Measurements from ENCODE around the gene TEDDM1. TPM values are rescaled to one million over a fixed set of nuclear protein-coding genes. Genes with fewer than 3 reads are reported as not detected.

The TEDDM1 gene
- total RNA-seq, 1 experiment from 2014 or later = not detected

GRCh38 chr1:182368903-182369302, 31.6 kb downstream of the TEDDM1 start (continued):
- TF ChIP-seq, protein P1, sequence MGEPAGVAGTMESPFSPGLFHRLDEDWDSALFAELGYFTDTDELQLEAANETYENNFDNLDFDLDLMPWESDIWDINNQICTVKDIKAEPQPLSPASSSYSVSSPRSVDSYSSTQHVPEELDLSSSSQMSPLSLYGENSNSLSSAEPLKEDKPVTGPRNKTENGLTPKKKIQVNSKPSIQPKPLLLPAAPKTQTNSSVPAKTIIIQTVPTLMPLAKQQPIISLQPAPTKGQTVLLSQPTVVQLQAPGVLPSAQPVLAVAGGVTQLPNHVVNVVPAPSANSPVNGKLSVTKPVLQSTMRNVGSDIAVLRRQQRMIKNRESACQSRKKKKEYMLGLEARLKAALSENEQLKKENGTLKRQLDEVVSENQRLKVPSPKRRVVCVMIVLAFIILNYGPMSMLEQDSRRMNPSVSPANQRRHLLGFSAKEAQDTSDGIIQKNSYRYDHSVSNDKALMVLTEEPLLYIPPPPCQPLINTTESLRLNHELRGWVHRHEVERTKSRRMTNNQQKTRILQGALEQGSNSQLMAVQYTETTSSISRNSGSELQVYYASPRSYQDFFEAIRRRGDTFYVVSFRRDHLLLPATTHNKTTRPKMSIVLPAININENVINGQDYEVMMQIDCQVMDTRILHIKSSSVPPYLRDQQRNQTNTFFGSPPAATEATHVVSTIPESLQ (CRISPR knock-in tag; IDR thresholded peaks at IDR 0.05) = no peak
- TF ChIP-seq, protein P2, sequence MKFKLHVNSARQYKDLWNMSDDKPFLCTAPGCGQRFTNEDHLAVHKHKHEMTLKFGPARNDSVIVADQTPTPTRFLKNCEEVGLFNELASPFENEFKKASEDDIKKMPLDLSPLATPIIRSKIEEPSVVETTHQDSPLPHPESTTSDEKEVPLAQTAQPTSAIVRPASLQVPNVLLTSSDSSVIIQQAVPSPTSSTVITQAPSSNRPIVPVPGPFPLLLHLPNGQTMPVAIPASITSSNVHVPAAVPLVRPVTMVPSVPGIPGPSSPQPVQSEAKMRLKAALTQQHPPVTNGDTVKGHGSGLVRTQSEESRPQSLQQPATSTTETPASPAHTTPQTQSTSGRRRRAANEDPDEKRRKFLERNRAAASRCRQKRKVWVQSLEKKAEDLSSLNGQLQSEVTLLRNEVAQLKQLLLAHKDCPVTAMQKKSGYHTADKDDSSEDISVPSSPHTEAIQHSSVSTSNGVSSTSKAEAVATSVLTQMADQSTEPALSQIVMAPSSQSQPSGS (CRISPR knock-in tag; IDR thresholded peaks at IDR 0.05; ENCODE audit: borderline replicate concordance, low read depth) = no peak
- no peak for TF ChIP-seq ZNF532 (CRISPR knock-in tag; IDR thresholded peaks at IDR 0.05; ENCODE audit: borderline replicate concordance)

- ChIA-PET POLR2A (no interaction called here), CTCF (interaction anchor here (1.0 kb wide), 1 partner anchor 225 kb away, joined by 3 read pairs; no protein-coding TSS in a partner anchor)
- TF ChIP-seq NFE2L1 (CRISPR knock-in tag; IDR thresholded peaks at IDR 0.05) (no peak), ATF1 (CRISPR knock-in tag; IDR thresholded peaks at IDR 0.05) (no peak), RORB (CRISPR knock-in tag; IDR thresholded peaks at IDR 0.05) (no peak), ETV6 (CRISPR knock-in tag; IDR thresholded peaks at IDR 0.05) (no peak), ZNF416 (CRISPR knock-in tag; IDR thresholded peaks at IDR 0.05) (no peak), CREM (CRISPR knock-in tag; IDR thresholded peaks at IDR 0.05) (no peak), NR3C1 (CRISPR knock-in tag; conservative IDR thresholded peaks at IDR 0.05; ENCODE audit: low read depth) (no peak), OVOL2 (CRISPR knock-in tag; IDR thresholded peaks at IDR 0.05; ENCODE audit: borderline replicate concordance) (no peak), SMAD3 (CRISPR knock-in tag; IDR thresholded peaks at IDR 0.05; ENCODE audit: borderline replicate concordance) (no peak), ESRRA (CRISPR knock-in tag; IDR thresholded peaks at IDR 0.05; ENCODE audit: borderline replicate concordance) (no peak), HMGXB4 (CRISPR knock-in tag; IDR thresholded peaks at IDR 0.05) (no peak), KAT7 (CRISPR knock-in tag; IDR thresholded peaks at IDR 0.05; ENCODE audit: borderline replicate concordance) (no peak)
- TF ChIP-seq, protein P3, sequence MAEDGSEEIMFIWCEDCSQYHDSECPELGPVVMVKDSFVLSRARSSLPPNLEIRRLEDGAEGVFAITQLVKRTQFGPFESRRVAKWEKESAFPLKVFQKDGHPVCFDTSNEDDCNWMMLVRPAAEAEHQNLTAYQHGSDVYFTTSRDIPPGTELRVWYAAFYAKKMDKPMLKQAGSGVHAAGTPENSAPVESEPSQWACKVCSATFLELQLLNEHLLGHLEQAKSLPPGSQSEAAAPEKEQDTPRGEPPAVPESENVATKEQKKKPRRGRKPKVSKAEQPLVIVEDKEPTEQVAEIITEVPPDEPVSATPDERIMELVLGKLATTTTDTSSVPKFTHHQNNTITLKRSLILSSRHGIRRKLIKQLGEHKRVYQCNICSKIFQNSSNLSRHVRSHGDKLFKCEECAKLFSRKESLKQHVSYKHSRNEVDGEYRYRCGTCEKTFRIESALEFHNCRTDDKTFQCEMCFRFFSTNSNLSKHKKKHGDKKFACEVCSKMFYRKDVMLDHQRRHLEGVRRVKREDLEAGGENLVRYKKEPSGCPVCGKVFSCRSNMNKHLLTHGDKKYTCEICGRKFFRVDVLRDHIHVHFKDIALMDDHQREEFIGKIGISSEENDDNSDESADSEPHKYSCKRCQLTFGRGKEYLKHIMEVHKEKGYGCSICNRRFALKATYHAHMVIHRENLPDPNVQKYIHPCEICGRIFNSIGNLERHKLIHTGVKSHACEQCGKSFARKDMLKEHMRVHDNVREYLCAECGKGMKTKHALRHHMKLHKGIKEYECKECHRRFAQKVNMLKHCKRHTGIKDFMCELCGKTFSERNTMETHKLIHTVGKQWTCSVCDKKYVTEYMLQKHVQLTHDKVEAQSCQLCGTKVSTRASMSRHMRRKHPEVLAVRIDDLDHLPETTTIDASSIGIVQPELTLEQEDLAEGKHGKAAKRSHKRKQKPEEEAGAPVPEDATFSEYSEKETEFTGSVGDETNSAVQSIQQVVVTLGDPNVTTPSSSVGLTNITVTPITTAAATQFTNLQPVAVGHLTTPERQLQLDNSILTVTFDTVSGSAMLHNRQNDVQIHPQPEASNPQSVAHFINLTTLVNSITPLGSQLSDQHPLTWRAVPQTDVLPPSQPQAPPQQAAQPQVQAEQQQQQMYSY (CRISPR knock-in tag; IDR thresholded peaks at IDR 0.05) = no peak
- TF ChIP-seq, protein P4, sequence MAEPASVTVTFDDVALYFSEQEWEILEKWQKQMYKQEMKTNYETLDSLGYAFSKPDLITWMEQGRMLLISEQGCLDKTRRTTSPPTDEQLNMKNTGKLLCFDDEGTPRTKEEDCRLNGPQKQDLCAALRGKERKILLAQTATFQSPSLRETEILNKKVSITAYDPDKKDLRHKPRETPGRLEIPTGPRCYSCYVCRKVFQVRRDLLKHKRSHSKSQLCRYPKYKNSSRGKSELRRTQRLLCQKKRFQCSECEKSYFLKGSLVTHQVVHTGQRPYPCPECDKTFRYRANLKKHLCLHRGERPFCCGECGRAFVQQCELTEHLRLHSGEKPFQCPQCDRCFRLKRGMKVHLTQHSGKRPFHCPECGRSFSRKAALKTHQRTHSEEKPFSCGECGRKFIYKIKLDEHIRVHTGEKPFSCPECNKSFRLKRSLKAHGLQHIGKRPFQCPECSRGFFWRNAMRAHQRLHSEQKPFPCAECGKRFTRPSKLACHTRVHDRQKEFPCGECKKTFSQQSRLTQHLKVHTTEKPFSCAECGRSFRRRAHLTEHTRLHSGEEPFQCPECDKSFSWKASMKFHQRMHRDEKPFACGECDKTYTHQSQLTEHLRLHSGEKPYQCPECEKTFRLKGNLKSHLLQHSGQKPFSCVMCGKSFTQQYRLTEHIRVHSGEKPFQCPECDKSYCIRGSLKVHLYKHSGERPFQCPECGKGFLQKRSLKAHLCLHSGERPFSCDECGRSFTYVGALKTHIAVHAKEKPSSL (CRISPR knock-in tag; conservative IDR thresholded peaks at IDR 0.05) = no peak
- TF ChIP-seq, protein P5, sequence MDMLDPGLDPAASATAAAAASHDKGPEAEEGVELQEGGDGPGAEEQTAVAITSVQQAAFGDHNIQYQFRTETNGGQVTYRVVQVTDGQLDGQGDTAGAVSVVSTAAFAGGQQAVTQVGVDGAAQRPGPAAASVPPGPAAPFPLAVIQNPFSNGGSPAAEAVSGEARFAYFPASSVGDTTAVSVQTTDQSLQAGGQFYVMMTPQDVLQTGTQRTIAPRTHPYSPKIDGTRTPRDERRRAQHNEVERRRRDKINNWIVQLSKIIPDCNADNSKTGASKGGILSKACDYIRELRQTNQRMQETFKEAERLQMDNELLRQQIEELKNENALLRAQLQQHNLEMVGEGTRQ (CRISPR knock-in tag; IDR thresholded peaks at IDR 0.05) = no peak
- Mint-ChIP-seq H3K9me3 (peaks cover 8% of the 10 kb centered on the region; the same call in 1 of the 2 replicates), H3K4me3 (no peak overlapping the region), H3K27ac (no peak overlapping the region), H3K27me3 (ENCODE audit: low read depth) (no peaks in the 10 kb centered on the region), H3K36me3 (no peaks in the 10 kb centered on the region), H3K4me1 (peaks cover 1% of the 10 kb centered on the region)
- ATAC-seq (no peak), DNase-seq (ENCODE audit: low spot score) (no peak)
Observed at GRCh38 chr1:182368358-182368757, 32.1 kb downstream of the TEDDM1 start.

Data from WTC11 (cell line).